Parathyroid adenoma (tissue), 2 donors: Measurements from ENCODE around the gene UNK.

Source experiments
- H2AFZ ChIP-seq: fragments of 300-600 bp; sonication (generic); one replicate; pipeline ENCODE4 v1.7.0; 2017; ENCODE audit warnings: antibody characterized with exemption, mild to moderate bottlenecking
- H3K27ac ChIP-seq: fragments of 300-600 bp; sonication (generic); one replicate; pipeline ENCODE4 v1.7.0; 2017
- H3K27me3 ChIP-seq: fragments of 300-600 bp; sonication (generic); one replicate; pipeline ENCODE4 v1.7.0; 2017; ENCODE audit warnings: low read length; ENCODE audit not compliant: control insufficient read depth, insufficient read depth
- H3K36me3 ChIP-seq: fragments of 300-600 bp; sonication (generic); one replicate; pipeline ENCODE4 v1.7.0; 2017; ENCODE audit warnings: low read length; ENCODE audit not compliant: control insufficient read depth, insufficient read depth
- H3K4me1 ChIP-seq: fragments of 300-600 bp; sonication (generic); one replicate; pipeline ENCODE4 v1.7.0; 2017; ENCODE audit warnings: control low read depth
- H3K4me2 ChIP-seq: fragments of 300-600 bp; sonication (generic); one replicate; pipeline ENCODE4 v1.7.0; 2017; ENCODE audit warnings: low read length
- H3K4me3 ChIP-seq: fragments of 300-600 bp; sonication (generic); one replicate; pipeline ENCODE4 v1.7.0; 2017; ENCODE audit warnings: low read depth, low read length
- H3K79me2 ChIP-seq: fragments of 300-600 bp; sonication (generic); one replicate; pipeline ENCODE4 v1.7.0; 2017; ENCODE audit warnings: control low read depth
- H3K9ac ChIP-seq: fragments of 300-600 bp; sonication (generic); one replicate; pipeline ENCODE4 v1.7.0; 2017; ENCODE audit warnings: mild to moderate bottlenecking
- H3K9me3 ChIP-seq: fragments of 300-600 bp; sonication (generic); one replicate; pipeline ENCODE4 v1.7.0; 2017; ENCODE audit warnings: low read length; ENCODE audit not compliant: control insufficient read depth
- TF ChIP-seq, protein P1 (sequence below): fragments of 300-600 bp; sonication (generic); IDR thresholded peaks from one replicate; pipeline ENCODE4 v1.7.0; 2017; ENCODE audit warnings: antibody characterized with exemption, mild to moderate bottlenecking
- donor health status: primary hyperparathyroidism.

UNK gene

DNA sequence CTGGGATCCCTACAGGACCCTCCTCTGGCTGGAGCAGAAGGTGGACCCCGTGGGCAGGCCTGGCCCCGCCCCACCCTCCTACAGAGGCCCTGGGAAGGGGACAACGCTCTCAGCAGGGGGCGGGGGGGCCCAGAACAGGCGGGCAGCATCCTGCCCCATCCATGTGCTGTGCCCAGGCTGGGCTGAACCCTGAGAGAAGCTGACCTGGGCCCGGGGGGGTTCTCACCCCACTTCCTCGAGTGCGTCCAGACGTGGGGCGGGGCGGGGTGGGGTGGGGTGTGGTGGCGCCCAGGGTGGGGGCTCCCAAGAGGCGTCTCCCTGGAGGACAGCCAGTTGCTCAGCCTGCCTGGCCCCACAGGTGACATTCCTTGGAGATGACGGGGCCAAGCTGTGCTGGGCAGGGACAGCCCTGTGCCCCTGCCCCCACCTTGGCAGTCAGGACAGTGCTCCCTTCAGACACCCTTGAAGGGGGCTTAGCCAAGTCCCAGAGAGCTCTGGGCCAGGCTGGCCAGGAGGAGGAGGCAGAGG, 60.0 kb downstream of the UNK start:
- Histone ChIP-seq H3K79me2 (no peaks in the 10 kb centered on the region), H3K4me1 (peaks cover 8% of the 10 kb centered on the region), H3K36me3 (no peaks in the 10 kb centered on the region), H2AFZ (no peak overlapping the region), H3K9me3 (no peaks in the 10 kb centered on the region), H3K27ac (no peak overlapping the region), H3K27me3 (no peaks in the 10 kb centered on the region), H3K9ac (no peak overlapping the region), H3K4me3 (no peak overlapping the region), H3K4me2 (no peak overlapping the region)
- TF ChIP-seq, protein P1, sequence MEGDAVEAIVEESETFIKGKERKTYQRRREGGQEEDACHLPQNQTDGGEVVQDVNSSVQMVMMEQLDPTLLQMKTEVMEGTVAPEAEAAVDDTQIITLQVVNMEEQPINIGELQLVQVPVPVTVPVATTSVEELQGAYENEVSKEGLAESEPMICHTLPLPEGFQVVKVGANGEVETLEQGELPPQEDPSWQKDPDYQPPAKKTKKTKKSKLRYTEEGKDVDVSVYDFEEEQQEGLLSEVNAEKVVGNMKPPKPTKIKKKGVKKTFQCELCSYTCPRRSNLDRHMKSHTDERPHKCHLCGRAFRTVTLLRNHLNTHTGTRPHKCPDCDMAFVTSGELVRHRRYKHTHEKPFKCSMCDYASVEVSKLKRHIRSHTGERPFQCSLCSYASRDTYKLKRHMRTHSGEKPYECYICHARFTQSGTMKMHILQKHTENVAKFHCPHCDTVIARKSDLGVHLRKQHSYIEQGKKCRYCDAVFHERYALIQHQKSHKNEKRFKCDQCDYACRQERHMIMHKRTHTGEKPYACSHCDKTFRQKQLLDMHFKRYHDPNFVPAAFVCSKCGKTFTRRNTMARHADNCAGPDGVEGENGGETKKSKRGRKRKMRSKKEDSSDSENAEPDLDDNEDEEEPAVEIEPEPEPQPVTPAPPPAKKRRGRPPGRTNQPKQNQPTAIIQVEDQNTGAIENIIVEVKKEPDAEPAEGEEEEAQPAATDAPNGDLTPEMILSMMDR, result no peak

DNA sequence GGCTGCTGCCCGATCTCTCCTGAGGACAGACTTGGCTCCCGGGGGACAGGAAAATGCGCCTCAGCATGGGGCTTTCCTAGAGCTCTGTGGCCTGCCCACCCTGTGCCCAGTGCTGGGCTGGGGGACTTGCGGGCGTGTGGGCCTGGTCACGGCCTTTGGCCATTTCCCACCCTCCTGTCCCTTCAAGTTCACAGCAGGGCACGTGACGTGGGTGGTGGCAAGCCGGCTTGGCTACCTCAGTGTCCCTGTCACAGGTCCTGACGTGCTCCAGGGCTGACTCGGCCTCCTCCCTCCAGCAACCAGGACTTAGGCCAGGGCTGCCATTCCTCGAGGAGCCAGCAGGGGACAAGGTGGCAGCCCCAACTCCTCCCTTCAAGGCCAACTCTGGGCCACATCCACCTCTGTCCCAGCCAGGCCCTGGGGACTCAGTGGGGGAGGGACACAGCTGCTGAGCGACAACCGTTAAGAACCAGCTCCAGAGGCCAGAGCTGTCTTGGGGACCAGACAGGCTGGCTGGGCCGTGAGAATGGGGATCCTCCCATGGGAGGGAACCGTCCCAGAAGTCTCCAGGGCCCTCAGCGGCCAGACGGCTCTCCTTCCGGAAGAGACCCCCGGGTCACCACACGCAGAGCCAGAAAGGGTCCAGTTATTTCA, 60.6 kb downstream of the UNK start:
- TF ChIP-seq, protein P1, result peak; percentile 85
- no peak overlapping the region for H3K9ac ChIP-seq
- no peak overlapping the region for H3K4me3 ChIP-seq
- H3K79me2 ChIP-seq, result no peaks in the 10 kb centered on the region
- no peaks in the 10 kb centered on the region for H3K9me3 ChIP-seq
- peak overlapping the region; percentile 55 for H3K27ac ChIP-seq
- peak overlapping the region; percentile 19 for H3K4me2 ChIP-seq
- peak overlapping the region; percentile 29 for H2AFZ ChIP-seq
- H3K36me3 ChIP-seq, result no peaks in the 10 kb centered on the region
- peaks cover 8% of the 10 kb centered on the region for H3K4me1 ChIP-seq
- no peaks in the 10 kb centered on the region for H3K27me3 ChIP-seq

DNA sequence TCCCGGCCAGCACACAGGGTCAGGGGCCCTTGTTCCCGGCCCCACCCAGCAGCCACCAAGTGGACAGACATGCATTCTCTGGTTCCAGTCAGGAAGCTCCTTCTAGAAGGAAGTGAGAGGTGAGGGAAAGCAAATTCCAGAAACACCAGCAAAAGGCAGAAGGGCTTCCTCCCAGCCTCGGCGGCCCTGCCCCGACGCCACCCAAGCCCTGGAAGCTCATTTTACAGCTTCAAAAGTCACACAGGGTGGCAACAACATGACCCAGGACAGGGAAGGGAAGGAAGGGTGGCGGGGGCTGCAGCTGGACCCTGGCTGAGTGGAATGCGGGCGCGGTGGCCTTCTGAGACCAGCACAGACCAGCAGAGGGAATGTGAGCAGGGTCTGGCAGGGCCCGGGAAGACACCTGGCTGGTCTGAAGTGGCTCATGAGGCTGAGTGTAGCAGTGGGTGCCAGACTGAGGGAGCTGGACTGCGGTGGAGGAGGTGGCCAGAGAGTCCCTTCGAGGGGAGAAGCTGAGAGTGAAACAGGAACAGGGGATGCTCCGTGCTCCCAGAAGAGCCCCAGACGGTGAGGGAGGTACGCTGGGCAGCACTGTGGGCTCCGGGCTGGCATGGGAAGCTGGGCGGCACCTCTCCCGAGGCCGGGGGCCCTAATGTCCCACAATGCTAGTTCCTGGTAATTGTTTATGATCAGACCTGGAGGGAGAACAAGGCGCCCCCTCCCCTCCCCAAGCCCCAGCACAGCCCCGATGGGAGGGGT, 61.5 kb downstream of the UNK start:
- TF ChIP-seq, protein P1, result no peak
- Histone ChIP-seq H3K9me3 (no peaks in the 10 kb centered on the region), H3K27ac (peak overlapping the region; percentile 55), H3K79me2 (no peaks in the 10 kb centered on the region), H3K4me1 (peaks cover 8% of the 10 kb centered on the region), H3K4me3 (no peak overlapping the region), H3K36me3 (no peaks in the 10 kb centered on the region), H2AFZ (no peak overlapping the region), H3K27me3 (no peaks in the 10 kb centered on the region), H3K4me2 (no peak overlapping the region), H3K9ac (no peak overlapping the region)

DNA sequence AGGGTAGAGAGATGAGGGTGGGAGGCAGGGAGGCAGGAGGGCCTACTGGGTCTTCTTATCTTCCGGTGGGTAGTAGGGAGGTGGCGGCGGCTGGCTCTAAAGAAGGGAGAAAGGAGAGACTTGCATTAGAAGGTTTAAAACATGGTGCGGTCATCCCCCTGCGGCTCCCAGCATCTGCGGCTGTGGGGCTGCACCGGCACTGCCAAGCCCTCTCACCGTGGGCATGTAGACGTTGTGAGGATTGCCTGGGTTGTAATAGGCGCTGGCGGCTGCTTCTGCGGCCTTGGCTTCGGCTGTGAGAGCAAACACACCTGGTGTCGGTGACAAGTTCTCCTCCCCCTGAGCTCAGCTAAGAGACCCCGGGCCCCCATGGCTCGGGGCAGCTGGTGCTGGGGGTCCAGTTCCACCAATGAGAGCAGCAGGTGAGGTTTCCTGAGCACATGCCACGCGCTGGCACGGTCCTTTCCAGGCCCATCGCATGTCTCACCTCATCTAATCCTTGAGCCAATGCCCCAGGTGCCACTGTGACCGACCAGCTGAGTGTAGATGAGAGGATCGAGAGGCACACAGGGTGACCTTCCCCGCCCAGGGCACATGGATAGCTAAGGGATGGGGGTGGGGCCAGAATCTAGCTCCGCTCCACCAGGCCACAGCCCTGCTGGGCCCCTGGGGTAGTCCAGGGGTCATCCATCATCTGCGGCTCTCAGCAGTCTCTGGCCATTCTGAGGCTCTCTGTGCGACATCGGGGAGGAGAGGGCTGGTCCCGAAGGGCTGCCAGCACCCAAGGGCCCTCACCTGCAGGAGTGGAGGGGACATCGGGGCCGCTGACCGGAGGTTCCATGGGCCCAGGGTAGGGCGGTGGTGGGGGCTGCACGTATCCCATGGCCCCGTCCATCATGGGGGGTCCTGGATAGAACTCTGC, 62.3 kb downstream of the UNK start:
- TF ChIP-seq, protein P1, result no peak
- H3K79me2 ChIP-seq, result no peaks in the 10 kb centered on the region
- H3K4me1 ChIP-seq, result peaks cover 8% of the 10 kb centered on the region
- no peaks in the 10 kb centered on the region for H3K27me3 ChIP-seq
- no peaks in the 10 kb centered on the region for H3K9me3 ChIP-seq
- H3K9ac ChIP-seq, result no peak overlapping the region
- H3K36me3 ChIP-seq, result no peaks in the 10 kb centered on the region
- no peak overlapping the region for H2AFZ ChIP-seq
- no peak overlapping the region for H3K4me3 ChIP-seq
- H3K4me2 ChIP-seq, result no peak overlapping the region
- no peak overlapping the region for H3K27ac ChIP-seq
